Measurements from ENCODE around the gene NEK1.
A peak's percentile ranks its signal among the peaks of the same experiment; 100 is the strongest.
"Not testable (repeated sequence)": the region's sequence is repeated elsewhere in the genome, so short reads cannot be mapped to it uniquely, and the experiment has no call there.

NEK1 gene

DNA sequence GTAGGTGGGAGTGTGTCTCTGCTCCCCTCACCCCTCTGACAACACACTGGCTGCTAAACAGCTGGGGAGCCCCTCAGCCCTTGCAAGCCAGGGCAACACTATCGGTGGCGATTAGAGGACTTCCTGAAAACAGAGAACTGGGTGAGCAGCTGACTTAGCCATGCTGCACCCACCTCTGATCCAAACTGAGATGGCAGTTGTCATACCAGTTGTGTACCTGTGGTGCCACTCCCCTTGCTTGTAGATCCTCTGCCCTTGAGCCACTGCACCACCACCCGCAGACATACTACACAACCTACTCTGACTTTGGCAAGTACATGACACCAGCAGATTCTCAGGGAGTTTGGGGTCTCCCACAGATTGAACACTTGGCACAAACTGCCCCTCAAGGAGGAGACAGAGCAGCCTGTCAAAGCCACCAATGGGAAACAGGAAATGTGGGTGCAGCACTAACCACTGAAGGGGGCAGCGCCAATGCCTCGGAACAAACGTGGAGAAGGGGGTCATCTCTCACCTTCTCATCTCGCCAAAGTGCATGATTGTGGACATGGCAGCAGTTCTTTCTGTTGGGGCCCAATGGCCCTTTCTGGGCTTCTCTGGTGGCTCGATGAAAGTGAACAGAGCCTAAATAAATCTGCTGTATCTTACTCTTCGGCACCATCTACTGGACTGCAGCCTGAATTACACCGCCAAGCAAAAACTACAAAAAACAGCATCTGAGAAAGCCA, 119.8 kb downstream of the NEK1 start:
- DNase-seq: no peak

DNA sequence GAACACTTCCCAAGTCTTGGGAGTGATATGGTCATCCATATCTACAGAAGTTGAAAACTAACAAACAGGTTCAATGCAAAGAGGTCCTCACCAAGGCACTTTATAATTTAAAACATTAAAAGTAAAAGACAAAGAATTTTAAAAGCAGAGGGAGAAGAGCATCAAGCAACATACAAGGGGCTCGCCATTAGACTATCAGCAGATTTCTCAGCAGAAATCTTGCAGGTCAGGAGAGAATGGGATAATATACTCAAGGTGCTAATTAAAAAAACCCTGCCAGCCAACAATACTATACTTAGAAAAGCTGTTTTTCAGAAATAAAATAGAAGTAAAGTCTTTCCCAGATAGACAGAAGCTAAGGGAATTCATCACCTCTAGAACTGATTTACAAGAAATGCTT, 121.2 kb downstream of the NEK1 start:
- no peak for DNase-seq

DNA sequence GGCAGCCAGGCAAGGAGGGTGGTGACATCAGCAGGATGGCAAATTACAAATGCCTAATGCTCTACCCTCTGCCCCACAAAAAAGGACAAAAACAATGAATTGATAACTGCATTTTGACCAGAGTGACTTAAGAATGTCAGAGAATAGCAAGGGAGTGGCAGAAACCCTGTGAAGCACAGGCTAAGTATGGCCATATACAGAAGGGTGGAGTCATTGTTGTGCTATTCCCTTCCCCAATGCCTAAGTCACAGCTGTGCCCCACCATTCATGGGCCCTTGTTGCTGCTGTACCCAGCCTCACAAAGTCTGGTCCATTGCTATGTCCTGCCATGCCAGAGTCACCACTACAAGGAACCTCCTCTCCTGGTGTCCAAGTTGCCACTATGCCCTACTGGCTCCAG, 123.1 kb downstream of the NEK1 start:
- DNase-seq: no peak

DNA sequence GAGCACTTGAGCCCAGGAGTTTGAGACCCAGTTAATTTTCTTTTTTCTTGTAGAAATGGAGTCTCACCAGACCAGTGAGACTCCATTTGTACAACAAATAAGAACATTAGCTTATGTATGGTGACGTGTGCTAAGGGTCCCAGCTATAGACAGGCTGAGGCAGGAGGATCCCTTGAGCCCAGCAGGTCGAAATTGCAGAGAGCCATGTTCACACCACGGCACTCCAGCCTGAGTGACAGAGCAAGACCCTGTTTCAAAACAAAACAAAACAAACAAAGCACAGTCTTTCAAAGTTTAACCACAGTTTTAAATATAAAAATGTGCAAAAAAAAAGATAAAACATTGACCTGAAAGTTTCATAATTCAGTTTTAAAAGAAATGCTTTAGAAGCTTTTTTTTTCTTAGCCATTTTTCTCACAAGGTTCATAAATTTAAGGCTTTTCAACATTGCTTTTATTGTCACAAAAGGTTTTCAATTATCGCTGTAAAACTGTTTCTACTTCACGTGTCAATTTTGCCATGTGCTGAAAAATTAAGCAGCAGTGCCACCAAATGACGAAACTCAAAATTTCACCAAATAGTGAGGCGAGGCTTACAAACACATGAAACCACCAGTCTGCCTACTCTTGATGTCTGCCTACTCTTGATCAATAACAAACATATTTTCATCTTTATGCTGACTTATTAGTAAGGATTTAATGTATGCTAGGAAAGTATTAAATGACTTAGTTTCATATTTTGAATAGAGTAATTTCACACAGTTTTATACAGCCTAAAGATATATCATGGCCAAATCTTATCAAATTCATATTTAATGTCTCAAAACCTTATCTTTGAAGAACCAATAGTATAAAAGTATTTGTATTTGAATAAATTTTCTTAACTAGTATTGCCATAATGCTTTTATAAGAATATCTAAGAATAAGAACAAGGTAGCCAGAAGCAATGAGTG, 126.3 kb downstream of the NEK1 start:
- DNase-seq: peak; percentile 6

DNA sequence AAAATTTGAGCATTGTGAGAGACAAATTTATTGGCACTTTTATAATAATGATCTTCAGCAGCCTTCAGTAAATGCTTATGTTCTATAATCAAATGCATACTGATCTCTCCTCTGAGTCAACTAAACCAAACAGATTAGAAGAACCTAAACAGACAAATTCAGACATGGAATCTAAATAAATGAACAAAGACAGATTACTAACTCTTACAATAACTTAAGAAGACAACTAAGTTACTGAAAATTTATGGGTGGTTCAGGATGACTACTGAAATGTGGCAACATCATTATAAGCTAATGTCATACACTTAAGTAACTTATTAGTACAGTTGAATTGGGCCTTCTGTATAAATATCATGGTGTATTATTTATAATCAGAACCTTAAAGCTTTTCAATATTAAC, 127.3 kb downstream of the NEK1 start:
- no peak for DNase-seq

DNA sequence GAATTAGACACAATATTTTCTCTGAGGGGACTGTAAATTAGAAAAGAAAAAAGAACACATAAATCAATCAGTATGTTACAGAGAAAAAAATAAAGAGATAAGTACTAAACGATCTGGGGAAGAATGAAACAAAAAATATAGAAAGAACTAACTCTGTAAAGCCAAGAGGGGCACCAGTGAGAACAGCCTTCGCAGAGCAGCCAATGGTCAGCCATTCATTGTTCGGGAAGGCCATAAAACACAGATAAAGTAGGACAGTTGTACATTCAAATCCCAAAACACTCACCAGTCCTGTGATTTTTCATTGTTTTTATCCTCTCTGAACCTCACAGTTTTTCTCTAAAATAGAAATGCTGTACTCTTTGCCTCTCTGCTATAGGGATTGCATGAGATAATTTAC, 127.9 kb downstream of the NEK1 start:
- DNase-seq: no peak

DNA sequence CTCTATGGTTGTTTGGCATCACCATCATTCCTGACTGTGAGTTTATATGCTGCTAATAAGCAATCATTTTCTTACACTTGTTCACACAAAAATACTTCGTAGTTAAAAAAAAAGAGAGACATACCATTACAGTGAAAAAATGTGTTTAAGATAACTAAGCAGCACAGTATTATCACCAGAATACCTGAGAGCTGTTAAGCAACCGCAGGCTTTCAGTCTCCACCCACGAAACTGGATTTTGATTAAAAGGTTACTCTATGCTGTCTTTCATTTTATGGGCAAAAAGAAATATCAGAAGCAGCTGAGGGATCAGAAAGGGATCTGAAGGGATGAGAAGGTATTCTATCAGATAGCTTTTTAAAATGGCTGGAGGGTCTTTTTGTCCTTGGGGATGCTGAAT, 148.3 kb downstream of the NEK1 start:
- no peak for DNase-seq

DNA sequence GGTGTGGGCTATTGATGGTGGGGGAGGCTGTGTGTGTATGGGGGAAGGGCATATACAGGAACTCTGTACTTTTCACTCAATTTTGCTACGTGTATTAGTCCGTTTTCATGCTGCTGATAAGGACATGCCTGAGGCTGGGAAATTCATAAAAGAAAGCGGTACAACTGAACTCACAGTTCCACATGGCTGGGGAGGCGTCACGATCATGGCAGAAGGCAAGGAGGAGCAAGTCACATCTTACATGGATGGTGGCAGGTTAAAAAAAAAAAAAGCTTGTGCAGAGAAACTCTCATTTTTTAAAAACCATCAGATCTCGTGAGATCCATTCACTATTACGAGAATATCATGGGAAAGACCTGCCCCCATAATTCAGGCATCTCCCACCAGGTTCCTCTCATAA, 152.3 kb downstream of the NEK1 start:
- DNase-seq: no peak

DNA sequence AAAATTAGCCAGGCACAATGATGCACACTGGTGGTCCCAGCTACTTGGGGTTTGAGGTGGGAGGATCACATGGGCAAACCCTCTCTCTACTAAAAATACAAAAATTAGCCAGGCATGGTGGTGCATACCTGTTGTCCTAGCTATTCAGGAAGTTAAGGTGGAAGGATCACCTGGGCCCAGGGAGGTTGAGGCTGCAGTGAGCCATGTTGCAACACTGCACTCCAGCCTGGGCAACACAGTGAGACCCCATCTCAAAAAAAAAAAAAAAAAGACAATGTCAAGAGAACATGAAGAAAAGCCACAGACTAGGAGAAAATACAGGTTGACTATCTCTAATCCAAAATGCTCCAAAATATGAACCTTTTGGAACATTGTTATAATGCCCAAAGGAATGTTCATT, 153.8 kb downstream of the NEK1 start:
- no peak for DNase-seq

DNA sequence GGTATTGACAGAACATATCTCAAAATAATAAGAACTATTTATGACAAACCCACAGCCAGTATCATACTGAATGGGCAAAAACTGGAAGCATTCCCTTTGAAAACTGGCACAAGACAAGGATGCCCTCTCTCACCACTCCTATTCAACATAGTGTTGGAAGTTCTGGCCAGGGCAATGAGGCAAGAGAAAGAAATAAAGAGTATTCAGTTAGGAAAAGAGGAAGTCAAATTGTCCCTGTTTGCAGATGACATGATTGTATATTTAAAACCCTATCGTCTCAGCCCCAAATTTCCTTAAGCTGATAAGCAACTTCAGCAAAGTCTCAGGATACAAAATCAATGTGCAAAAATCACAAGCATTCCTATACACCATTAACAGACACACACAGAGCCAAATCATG, 159.7 kb downstream of the NEK1 start:
- not testable (repeated sequence) for DNase-seq

DNA sequence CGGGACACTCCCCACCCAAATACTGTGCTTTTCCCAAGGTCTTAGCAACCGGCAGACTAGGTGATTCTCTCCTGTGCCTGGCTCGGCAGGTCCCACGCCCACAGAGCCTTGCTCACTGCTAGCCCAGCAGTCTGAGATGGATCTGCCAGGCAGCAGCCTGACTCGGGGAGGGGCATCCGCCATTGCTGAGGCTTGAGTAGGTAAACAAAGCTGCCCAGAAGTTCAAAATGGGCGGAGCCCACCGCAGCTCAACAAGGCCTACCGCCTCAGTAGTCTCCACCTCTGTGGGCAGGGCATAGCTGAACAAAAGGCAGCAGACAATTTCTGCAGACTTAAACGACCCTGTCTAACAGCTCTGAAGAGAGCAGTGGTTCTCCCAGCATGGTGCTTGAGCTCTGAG, 163.4 kb downstream of the NEK1 start:
- DNase-seq: not testable (repeated sequence)

DNA sequence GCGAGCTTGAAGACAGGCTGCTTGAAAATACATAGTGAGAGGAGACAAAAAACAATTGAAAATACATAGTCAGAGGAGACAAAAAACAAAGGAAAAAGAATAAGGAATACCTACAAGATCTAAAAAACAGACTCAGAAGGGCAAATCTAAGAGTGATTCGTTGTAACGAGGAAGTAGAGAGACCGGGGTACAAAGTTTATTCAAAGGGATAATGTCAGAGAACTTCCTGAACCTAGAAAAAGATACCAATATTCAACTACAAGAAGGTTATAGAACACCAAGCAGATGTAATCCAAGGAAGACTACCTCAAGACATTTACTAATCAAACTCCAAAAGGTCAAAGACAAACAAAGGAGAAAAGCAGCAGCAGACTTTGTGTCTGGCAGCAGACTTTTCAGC, 165.6 kb downstream of the NEK1 start:
- DNase-seq: no peak

DNA sequence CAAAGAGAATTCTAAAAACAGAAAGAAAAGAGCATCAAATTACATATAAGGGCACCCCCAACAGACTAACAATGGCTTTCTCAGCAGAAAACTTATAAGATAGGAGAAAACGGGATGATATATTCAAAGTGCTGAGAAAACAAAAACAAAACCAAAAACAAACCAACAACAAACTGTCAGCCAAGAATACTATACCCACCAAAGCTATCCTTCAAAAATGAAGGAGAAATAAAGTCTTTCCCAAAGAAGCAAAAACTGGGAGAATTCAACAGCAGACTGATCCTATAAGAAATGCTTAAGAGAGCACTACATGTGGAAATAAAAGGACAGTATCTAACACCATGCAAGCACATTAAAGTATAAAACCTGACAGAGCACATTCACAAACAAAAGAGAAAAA, 168.6 kb downstream of the NEK1 start:
- DNase-seq: no peak

DNA sequence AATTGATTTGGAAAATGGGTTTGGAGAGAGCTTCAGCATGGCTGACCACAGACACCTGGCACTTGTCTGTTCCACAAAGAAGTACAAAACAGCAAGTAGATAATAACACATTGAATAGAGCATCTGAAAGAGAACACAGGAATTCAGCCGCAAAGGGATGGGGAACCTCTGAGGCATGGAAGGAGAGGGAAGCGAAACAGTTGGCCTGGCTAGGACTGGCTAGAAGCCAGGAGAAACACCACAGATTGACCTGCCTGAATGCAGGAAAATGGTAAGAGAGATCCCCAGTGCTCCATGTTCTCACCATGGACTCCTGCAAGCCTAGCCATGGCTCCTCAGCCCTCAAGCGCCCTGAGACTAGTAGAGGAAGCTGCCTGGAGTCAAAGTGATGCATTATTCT, 171.9 kb downstream of the NEK1 start:
- DNase-seq: no peak

DNA sequence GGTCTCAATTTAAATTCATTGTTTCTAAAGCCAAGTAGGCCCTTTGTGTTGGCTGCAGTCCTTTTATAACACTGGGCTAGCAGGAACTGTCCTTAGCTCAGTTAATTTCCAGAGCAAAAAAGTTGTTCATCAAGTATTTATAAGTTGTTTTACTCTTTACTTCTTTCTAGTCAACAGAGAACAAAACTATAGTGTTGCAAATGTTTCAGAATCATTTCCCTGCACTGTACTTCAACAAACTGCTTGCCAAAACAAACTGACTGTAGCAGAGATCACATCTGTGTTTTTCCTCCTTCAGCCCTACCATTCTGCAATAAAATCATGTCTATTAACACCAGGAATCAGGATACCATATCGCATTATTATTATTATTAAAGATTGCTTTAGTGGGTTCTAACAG, 173.1 kb downstream of the NEK1 start:
- DNase-seq: no peak

DNA sequence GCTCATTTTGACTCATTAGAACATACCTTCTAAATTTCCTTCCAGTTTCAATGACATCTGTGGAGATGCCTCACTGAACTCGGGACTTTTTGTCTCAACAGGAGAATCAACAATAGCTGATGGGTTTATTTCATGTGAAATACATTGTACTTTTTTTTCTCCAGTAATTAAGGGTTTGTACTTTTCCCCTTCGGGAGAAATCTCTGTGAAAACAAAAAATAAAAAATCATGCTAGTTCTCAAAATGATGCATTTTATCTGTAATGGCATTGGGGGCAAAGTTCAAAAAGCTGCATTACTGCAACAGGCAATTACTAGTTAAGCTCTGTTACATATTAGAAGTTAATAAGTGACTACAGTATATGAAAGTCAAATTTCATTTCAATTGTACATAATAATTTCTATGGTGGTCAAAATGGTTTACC, 174.3 kb downstream of the NEK1 start:
- no peak for DNase-seq

DNA sequence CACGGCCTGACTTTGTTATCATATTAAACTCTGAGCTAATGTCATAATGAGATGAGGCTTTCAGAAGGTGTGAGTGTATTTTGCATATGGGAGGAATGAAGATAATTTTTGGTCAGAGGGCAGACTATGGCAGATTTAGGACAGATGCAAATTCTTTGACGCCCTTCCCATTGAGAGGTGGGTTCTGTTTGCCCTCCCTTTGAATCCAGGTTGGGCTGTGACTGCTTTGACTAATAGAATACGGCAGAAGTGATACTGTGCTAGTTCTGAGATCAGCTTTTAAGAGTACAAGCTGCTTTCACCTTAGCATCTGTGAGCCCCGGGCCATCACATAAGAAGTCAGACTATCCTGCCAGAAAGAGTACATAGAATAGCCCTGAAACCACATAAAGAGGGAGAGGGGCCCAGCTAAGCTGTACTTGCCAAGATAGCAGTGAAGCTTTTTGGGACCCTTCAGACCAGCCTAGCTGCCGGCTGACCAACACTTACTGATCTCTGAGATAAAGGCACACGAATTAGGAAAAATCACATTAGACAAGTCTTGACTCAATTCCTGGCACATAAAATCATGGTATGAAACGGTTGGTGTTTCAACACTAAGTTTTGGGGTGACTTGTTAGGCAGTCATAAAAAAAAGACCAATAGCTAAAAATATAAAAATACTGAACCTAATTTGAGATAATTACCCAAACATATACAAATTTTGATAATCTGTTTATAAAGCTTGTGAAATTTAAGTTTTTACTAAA, 174.9 kb downstream of the NEK1 start:
- no peak for DNase-seq

DNA sequence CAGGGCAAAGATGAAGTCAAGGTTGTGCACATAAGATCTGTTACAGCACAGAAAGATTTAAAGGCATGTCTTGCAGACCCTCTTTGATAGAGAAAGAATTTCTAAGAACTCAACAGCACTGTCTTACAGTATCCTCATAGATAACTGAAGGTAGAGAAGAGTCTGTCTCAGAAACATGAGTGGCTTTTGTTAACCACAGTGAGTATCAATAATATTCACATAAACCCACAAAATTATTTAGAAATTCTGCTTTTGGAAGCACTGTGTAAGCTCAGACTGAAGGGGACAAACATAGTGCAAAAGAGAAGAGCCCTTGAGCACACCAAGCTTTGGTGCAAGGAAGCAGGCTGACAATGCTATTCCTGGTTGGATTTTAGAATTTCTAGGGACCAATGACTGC, 175.6 kb downstream of the NEK1 start:
- no peak for DNase-seq

DNA sequence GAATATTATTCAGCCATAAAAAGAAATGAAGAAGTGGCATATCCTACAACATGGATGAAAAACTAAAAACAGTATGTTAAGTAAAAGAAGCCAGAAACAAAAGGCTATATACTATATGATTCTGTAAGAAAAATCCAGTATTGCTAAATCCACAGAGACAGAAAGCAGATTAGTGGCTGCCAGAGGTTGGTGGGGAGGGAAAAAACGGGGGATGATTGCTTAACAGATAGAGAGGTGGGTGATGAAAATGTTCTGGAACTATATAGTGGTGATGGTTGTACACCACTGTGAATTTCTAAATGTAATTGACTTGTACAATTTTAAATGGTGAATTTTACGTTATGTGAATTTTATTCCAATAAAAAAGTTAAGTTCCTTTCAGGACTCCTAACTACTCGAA, 184.0 kb downstream of the NEK1 start:
- no peak for DNase-seq

DNA sequence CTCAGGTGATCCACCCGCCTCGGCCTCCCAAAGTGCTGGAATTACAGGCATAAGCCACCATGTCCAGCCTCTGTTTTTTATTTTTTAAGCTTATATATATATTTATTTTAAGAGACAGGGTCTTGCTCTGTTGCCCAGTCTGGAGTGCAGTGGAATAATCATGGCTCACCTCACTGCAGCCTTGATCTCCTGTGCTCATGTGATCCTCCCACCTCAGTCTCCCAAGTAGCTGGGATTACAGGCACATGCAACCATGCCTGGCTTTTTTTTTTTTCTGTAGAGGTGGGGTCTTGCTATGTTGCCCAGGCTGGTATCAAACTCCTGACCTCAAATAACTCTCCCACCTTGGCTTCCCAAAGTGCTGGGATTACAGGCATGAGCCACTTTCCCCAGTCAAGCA, 184.7 kb downstream of the NEK1 start:
- not testable (repeated sequence) for DNase-seq

DNA sequence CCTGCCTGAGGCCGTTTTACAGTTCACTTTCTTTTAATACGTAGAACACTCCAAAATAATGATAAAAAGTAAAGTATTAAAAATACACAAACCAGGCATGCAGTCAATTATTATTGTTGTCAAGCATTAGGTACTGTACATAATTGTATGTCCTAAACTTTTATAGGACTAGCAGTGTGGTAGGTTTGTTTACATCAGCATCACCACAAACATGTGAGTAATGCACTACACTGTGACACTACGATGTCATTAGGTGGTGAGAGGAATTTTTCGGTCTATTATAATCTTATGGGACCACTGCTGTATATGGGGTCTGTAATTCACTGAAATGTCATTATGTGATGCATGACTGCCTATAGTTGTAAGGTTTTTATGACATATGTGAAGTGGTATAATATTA, 192.1 kb downstream of the NEK1 start:
- no peak for DNase-seq

DNA sequence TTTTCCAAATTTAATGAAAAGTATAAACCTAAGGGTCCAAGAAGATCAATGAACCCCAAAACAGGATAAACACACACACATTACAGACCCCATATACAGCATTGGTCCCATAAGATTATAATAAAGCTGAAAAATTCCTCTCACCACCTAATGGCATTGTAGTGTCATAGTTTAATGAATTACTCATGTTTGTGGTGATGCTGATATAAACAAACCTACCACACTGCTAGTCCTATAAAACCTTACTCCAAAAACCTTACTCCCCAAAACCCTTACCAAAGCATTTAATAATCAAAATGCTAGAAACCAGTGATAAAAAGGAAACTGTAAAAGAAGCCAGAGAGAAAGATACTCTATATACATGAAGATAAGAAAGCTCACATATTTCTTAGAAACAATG, 193.5 kb downstream of the NEK1 start:
- DNase-seq: no peak

DNA sequence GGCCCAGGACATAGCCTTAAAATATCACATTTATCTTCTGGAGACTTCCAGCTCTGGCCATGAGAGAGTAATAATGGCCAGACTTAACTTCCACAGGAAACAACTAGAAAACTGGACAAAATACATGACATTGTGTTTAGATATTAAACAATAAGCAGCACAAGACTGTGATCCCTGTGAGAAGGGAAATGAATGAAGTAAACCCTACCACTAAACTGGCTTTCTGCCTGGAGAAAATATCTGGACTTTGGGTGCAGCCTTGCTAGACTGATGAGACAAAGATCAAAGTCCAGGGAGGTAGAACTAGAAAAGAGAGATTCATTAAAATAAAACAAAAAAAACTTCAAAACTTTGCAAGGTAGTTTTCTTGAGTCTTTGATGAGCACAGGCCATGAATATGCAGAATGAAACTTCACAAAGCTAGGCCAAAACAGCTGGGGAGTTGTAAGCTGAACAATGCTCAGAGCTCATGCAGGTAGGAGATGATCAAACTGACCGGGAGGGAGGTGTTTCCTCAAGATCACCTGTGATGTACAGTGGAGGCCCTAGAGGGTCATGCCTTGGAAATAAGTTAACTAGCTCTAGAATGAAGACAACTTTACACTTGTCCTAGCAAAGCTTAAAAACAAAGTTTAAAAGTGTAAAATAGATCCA, 194.6 kb downstream of the NEK1 start:
- DNase-seq: no peak

Data from stimulated activated CD4-positive, alpha-beta T cell treated with anti-CD3 and anti-CD28 coated beads, Interleukin-1b, Interleukin-23, amount 100 ng/mL, for 48 hours (primary cell).